Neural cell (in vitro differentiated cells): ENCODE measurements around the gene BMPR1B. TPM values are rescaled to one million over a fixed set of nuclear protein-coding genes. Genes with fewer than 3 reads are reported as not detected.

ENCODE experiments used
- H2AFZ ChIP-seq: fragments of 200-600, 300-800 bp; sonication (generic), shearing (Covaris generic); 2 replicates; pipeline ENCODE4 v1.6.0; 2014; ENCODE audit warnings: low read depth, mild to moderate bottlenecking, antibody characterized with exemption, low read length, moderate library complexity
- H3F3A ChIP-seq: fragments of 200-600 bp; shearing (Covaris generic); 2 replicates; pipeline ENCODE4 v1.6.1; 2016; ENCODE audit warnings: mild to moderate bottlenecking, moderate library complexity, mixed read lengths, antibody characterized with exemption, low read length; ENCODE audit not compliant: insufficient read depth, poor library complexity, severe bottlenecking
- H3K27ac ChIP-seq: fragments of 200-600, 300-800 bp; sonication (generic), shearing (Covaris generic); 2 replicates; pipeline ENCODE4 v1.5.1; 2014; ENCODE audit warnings: mild to moderate bottlenecking, low read length, moderate library complexity
- H3K27me3 ChIP-seq: fragments of 300-800, 200-600 bp; sonication (generic), shearing (Covaris generic); 2 replicates; pipeline ENCODE4 v1.6.0; 2014; ENCODE audit warnings: mild to moderate bottlenecking, low read depth, low read length, moderate library complexity; ENCODE audit not compliant: insufficient read depth
- H3K36me3 ChIP-seq: fragments of 300-800, 200-600 bp; sonication (generic), shearing (Covaris generic); 2 replicates; pipeline ENCODE4 v1.5.1; 2014; ENCODE audit warnings: mild to moderate bottlenecking, antibody characterized with exemption, low read length, moderate library complexity; ENCODE audit not compliant: insufficient read depth
- H3K4me2 ChIP-seq: fragments of 300-800, 200-600 bp; sonication (generic), shearing (Covaris generic); 2 replicates; pipeline ENCODE4 v1.6.0; 2014; ENCODE audit warnings: mild to moderate bottlenecking, low read length
- H3K4me3 ChIP-seq: fragments of 300-800, 200-600 bp; sonication (generic), shearing (Covaris generic); 2 replicates; pipeline ENCODE4 v1.5.1; 2014; ENCODE audit warnings: mild to moderate bottlenecking, low read length, moderate library complexity
- H3K79me2 ChIP-seq: fragments of 200-600 bp; shearing (Covaris generic); replicated peaks from 2 replicates; pipeline ENCODE4 v1.6.0; 2014; ENCODE audit warnings: mild to moderate bottlenecking, low read length, moderate library complexity; ENCODE audit not compliant: insufficient read depth
- H3K9ac ChIP-seq: fragments of 300-800, 200-600 bp; sonication (generic), shearing (Covaris generic); 2 replicates; pipeline ENCODE4 v1.6.1; 2016; ENCODE audit warnings: mild to moderate bottlenecking, low read length, mixed read lengths
- H3K9me2 ChIP-seq: fragments of 200-600 bp; shearing (Covaris generic); 2 replicates; pipeline ENCODE4 v1.6.1; 2016; ENCODE audit warnings: mild to moderate bottlenecking, low read length, mixed read lengths; ENCODE audit not compliant: insufficient read depth
- H3K9me3 ChIP-seq: fragments of 200-600, 300-800 bp; sonication (generic), shearing (Covaris generic); 2 replicates; pipeline ENCODE4 v1.6.1; 2016; ENCODE audit warnings: mild to moderate bottlenecking, mixed run types, low read length, moderate library complexity, mixed read lengths
- H4K20me1 ChIP-seq: fragments of 200-600 bp; shearing (Covaris generic); 2 replicates; pipeline ENCODE4 v1.6.1; 2016; ENCODE audit warnings: mild to moderate bottlenecking, mixed run types; ENCODE audit not compliant: insufficient read depth
- EP300 ChIP-seq: fragments of 450-650 bp; conservative IDR thresholded peaks from 2 replicates; pipeline ENCODE4 v1.6.1; 2014; ENCODE audit warnings: antibody characterized with exemption, mild to moderate bottlenecking, moderate library complexity; ENCODE audit not compliant: poor library complexity, severe bottlenecking
- EZH2 ChIP-seq: fragments of 200-600, 300-800 bp; shearing (Covaris generic), sonication (generic); IDR thresholded peaks from 2 replicates; pipeline ENCODE4 v1.6.1; 2014; ENCODE audit warnings: antibody characterized with exemption, low read length, borderline replicate concordance, mild to moderate bottlenecking; ENCODE audit not compliant: insufficient read depth, poor library complexity, severe bottlenecking
- MXI1 ChIP-seq: fragments of 450-650 bp; conservative IDR thresholded peaks from 2 replicates; pipeline ENCODE4 v1.6.1; 2014; ENCODE audit warnings: antibody characterized with exemption, mild to moderate bottlenecking; ENCODE audit not compliant: poor library complexity, severe bottlenecking
- POLR2AphosphoS5 ChIP-seq: IDR thresholded peaks from 2 replicates; pipeline ENCODE4 v1.6.1; 2012
- RAD21 ChIP-seq: fragments of 450-650 bp; conservative IDR thresholded peaks from 2 replicates; pipeline ENCODE4 v1.6.1; 2014; ENCODE audit warnings: antibody characterized with exemption, mild to moderate bottlenecking, moderate library complexity
- REST ChIP-seq: IDR thresholded peaks from 2 replicates; pipeline ENCODE4 v1.6.1; 2012; ENCODE audit warnings: borderline replicate concordance
- SMC3 ChIP-seq: fragments of 450-650 bp; conservative IDR thresholded peaks from 2 replicates; pipeline ENCODE4 v1.6.1; 2014; ENCODE audit warnings: antibody characterized with exemption, mild to moderate bottlenecking, moderate library complexity; ENCODE audit not compliant: poor library complexity
- TAF1 ChIP-seq: IDR thresholded peaks from 2 replicates; pipeline ENCODE4 v1.6.1; 2012; ENCODE audit warnings: low read depth
- polyA plus RNA-seq: library from polyadenylated mRNA; depleted of rRNA; stranded (reverse); fragments of >200 nt; gene quantifications from 2 replicates; pipeline ENCODE4 v1.2.3, GENCODE V29; 2014
- TF ChIP-seq, protein P1 (sequence below): fragments of 450-650 bp; IDR thresholded peaks from 2 replicates; pipeline ENCODE4 v1.5.1; 2014; ENCODE audit warnings: antibody characterized with exemption, mild to moderate bottlenecking, moderate library complexity; ENCODE audit not compliant: poor library complexity, severe bottlenecking

BMPR1B gene
- polyA plus RNA-seq, 1 donor from 2014 or later: 1.6 TPM

DNA sequence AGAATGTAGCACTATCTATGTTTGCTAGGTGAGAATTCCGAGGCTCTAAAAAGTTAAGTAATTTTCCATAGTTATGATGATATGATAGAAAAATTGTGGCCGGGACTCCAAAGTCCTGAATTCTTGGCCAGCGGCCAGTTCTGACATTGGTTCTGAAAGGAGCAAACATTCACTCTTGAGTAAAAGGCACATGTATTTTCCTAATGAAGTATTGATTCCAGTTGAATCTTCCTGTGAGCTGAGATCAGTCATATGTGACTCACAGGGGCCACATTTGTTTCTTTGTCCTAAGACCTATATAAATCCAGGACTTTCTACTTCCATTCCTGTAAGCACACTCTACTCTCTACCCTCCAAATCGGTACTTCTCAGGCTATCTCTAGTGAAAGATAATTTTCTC, 349.9 kb downstream of the BMPR1B start:
- no peak overlapping the region for H3K4me2 ChIP-seq
- TF ChIP-seq SMC3 (no peak), RAD21 (no peak), EP300 (no peak), EZH2 (no peak), TAF1 (no peak), REST (no peak), POLR2AphosphoS5 (no peak), MXI1 (no peak)
- TF ChIP-seq, protein P1, sequence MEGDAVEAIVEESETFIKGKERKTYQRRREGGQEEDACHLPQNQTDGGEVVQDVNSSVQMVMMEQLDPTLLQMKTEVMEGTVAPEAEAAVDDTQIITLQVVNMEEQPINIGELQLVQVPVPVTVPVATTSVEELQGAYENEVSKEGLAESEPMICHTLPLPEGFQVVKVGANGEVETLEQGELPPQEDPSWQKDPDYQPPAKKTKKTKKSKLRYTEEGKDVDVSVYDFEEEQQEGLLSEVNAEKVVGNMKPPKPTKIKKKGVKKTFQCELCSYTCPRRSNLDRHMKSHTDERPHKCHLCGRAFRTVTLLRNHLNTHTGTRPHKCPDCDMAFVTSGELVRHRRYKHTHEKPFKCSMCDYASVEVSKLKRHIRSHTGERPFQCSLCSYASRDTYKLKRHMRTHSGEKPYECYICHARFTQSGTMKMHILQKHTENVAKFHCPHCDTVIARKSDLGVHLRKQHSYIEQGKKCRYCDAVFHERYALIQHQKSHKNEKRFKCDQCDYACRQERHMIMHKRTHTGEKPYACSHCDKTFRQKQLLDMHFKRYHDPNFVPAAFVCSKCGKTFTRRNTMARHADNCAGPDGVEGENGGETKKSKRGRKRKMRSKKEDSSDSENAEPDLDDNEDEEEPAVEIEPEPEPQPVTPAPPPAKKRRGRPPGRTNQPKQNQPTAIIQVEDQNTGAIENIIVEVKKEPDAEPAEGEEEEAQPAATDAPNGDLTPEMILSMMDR: no peak
- no peaks in the 10 kb centered on the region for H3F3A ChIP-seq
- H3K9ac ChIP-seq: no peak overlapping the region
- no peaks in the 10 kb centered on the region for H3K27me3 ChIP-seq
- no peaks in the 10 kb centered on the region for H3K36me3 ChIP-seq
- H4K20me1 ChIP-seq: no peaks in the 10 kb centered on the region
- H3K27ac ChIP-seq: no peak overlapping the region
- no peaks in the 10 kb centered on the region for H3K9me3 ChIP-seq
- no peak overlapping the region for H3K4me3 ChIP-seq
- no peaks in the 10 kb centered on the region for H3K9me2 ChIP-seq
- H2AFZ ChIP-seq: no peak overlapping the region
- no peaks in the 10 kb centered on the region for H3K79me2 ChIP-seq

- no peaks in the 10 kb centered on the region for H4K20me1 ChIP-seq
- H2AFZ ChIP-seq: no peak overlapping the region
- H3K9ac ChIP-seq: no peak overlapping the region
- TF ChIP-seq EZH2 (no peak), RAD21 (no peak), EP300 (no peak), SMC3 (no peak), TAF1 (no peak), MXI1 (no peak), REST (no peak), POLR2AphosphoS5 (no peak)
- TF ChIP-seq, protein P1: no peak
- no peaks in the 10 kb centered on the region for H3K36me3 ChIP-seq
- H3K79me2 ChIP-seq: no peaks in the 10 kb centered on the region
- H3K9me2 ChIP-seq: no peaks in the 10 kb centered on the region
- H3K4me2 ChIP-seq: no peak overlapping the region
- no peaks in the 10 kb centered on the region for H3K27me3 ChIP-seq
- no peaks in the 10 kb centered on the region for H3F3A ChIP-seq
- no peak overlapping the region for H3K4me3 ChIP-seq
- H3K27ac ChIP-seq: no peak overlapping the region
- H3K9me3 ChIP-seq: no peaks in the 10 kb centered on the region
Measured at GRCh38 chr4:95108883-95109421, 351.2 kb downstream of the BMPR1B start.
